Measurements from ENCODE around the gene NPC1L1. TPM values are rescaled to one million over a fixed set of nuclear protein-coding genes. Genes with fewer than 3 reads are reported as not detected.

Gene NPC1L1
- total and polyA plus RNA-seq, 2 of the 13 experiments (the other 11 are each of a cell fraction or from before 2014, with no cell fraction given): 4.8 to 14.5 TPM

DNA sequence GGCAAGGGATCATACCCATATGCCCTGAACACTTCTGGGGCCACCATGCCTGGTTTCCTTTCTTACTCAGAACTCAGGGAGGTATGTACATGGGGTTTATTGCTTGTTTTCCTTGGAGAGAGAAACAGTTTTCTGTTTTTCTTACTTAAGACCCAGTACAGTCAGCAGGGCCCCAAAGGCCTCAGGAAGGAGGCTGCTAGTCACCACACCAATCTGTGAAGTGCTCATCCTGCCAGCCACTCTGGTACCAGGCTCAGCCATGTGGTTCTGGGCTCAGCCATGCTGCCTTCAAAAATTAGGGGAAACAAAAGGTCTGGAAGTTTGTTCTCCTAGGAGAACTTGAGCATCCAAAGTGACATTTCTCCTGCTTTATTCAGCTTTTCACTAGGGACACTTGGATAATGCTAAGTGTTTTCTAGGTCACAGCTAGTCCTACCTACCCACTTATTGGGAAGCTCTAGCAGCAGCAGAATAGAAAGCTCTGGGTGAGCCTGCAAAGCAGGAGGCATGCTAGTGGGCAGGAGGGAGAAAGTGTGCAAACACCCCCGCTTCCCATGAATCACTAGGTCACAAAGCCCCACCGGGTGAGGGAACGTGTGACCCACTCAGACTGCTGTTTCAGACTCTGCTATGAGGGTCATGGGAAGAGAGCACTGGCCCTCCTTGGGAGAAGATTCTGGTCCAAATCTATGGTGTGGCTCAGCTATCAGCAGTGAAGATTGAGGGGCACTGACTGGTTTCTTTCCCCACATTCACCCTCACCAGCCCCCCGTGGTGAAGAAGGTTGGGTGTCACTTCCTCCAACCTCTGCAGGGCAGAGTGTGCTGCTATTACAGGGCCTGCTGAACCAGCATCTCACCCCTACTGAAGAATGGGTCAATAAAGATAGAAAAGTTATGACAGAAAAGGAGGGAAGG lies 74.6 kb downstream of the NPC1L1 start:
- peaks cover 45% of the 10 kb centered on the region for H3K4me1 ChIP-seq (ENCODE audit: insufficient read depth, low read length)
- no peak for FAIRE-seq
- ChIA-PET CTCF (ENCODE audit: low intra/inter-chr PET ratio, low total read pairs) (no interaction called here), POLR2A (no interaction called here)
- H3K4me3 ChIP-seq (replicated peaks in 1 of 3; ENCODE audit: insufficient read depth in 1 of 3, low read depth in 2 of 3, low read length in 3 of 3): no peak overlapping the region
- no peak overlapping the region for H3K9ac ChIP-seq (ENCODE audit: insufficient read depth, low read depth, low read length)
- no peak for DNase-seq (ENCODE audit: low spot score)
- BruUV-seq (replicated peaks): no TSS peak
- in situ Hi-C loops (cut with HindIII; ENCODE audit: extremely low pct_ligation_motif_present, low pct_unique_long_range_greater_than_20kb): no loop called here
- H3K27ac ChIP-seq (ENCODE audit: extremely low read length, insufficient read depth, low read length): no peak overlapping the region
- H2AFZ ChIP-seq (ENCODE audit: low read length): no peak overlapping the region
- 95% methylated on average over 4 of the region's 4 CpGs for WGBS (ENCODE audit: low lambda C conversion rate)
- H4K20me1 ChIP-seq (ENCODE audit: insufficient read depth, low read length): no peaks in the 10 kb centered on the region
- H3K36me3 ChIP-seq (replicated peaks in 1 of 2; ENCODE audit: control insufficient read depth in 1 of 2, insufficient read depth in 2 of 2, low read length in 2 of 2): peaks cover 20 to 51% of the 10 kb centered on the region in 2 experiments
- ATAC-seq: no peak
- H3K4me2 ChIP-seq (ENCODE audit: low read depth, low read length): no peak overlapping the region
- TF ChIP-seq, protein P1, sequence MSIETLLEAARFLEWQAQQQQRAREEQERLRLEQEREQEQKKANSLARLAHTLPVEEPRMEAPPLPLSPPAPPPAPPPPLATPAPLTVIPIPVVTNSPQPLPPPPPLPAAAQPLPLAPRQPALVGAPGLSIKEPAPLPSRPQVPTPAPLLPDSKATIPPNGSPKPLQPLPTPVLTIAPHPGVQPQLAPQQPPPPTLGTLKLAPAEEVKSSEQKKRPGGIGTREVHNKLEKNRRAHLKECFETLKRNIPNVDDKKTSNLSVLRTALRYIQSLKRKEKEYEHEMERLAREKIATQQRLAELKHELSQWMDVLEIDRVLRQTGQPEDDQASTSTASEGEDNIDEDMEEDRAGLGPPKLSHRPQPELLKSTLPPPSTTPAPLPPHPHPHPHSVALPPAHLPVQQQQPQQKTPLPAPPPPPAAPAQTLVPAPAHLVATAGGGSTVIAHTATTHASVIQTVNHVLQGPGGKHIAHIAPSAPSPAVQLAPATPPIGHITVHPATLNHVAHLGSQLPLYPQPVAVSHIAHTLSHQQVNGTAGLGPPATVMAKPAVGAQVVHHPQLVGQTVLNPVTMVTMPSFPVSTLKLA (IDR thresholded peaks at IDR 0.05): peak; percentile 71
- no peak for TF ChIP-seq LRRFIP1 (CRISPR knock-in tag; conservative IDR thresholded peaks at IDR 0.05)
- no peaks in the 10 kb centered on the region for H3K27me3 ChIP-seq (ENCODE audit: control insufficient read depth in 1 of 2, insufficient read depth in 2 of 2, low read length in 2 of 2)
- intact Hi-C loops (cut with micrococcal nuclease; ENCODE audit: unreplicated experiment): no loop called here
- peaks cover 55% of the 10 kb centered on the region for H3K79me2 ChIP-seq (ENCODE audit: insufficient read depth, low read length)
- H3K9me3 ChIP-seq (ENCODE audit: low read length): no peaks in the 10 kb centered on the region

Data from HepG2 (cell line).